CD14-positive monocyte (primary cell): ENCODE data around the gene HS3ST4. TPM values are rescaled to one million over a fixed set of nuclear protein-coding genes. Genes with fewer than 3 reads are reported as not detected.

Source experiments
- DNase-seq, 3 donors: peaks; one replicate each; pipeline ENCODE4 v3.0.0-alpha.2; 2011 to 2022
- H2AFZ ChIP-seq: 2 replicates; pipeline ENCODE4 v1.6.0; 2012; ENCODE audit warnings: mild to moderate bottlenecking, low read depth, low read length, inconsistent platforms; ENCODE audit not compliant: insufficient read depth, poor library complexity, severe bottlenecking
- H3K27ac ChIP-seq, 2 donors: 1 replicate in 1 of 2; 2 replicates in 1 of 2; pipeline ENCODE4 v1.5.1; 2012 to 2013; ENCODE audit warnings: low read length in 2 of 2, control low read depth in 1 of 2, inconsistent platforms in 1 of 2, low read depth in 1 of 2, mild to moderate bottlenecking in 1 of 2
- H3K27me3 ChIP-seq, 2 donors: one replicate each; pipeline versions ENCODE4 v1.6.0 to v1.6.1; 2011 to 2013; ENCODE audit warnings: low read length in 2 of 2; ENCODE audit not compliant: control insufficient read depth in 2 of 2, insufficient read depth in 2 of 2
- H3K36me3 ChIP-seq, 2 donors: replicated peaks in 1 of 2; 1 replicate in 1 of 2; 2 replicates in 1 of 2; pipeline versions ENCODE4 v1.5.1 to v1.6.1; 2012 to 2013; ENCODE audit warnings: low read length in 2 of 2, control low read depth in 1 of 2, inconsistent platforms in 1 of 2, mild to moderate bottlenecking in 1 of 2; ENCODE audit not compliant: insufficient read depth in 2 of 2, control insufficient read depth in 1 of 2
- H3K4me1 ChIP-seq, 2 donors: 1 replicate in 1 of 2; 2 replicates in 1 of 2; pipeline versions ENCODE4 v1.5.1 to v1.6.1; 2012 to 2013; ENCODE audit warnings: low read length in 2 of 2, control low read depth in 1 of 2, inconsistent platforms in 1 of 2, mild to moderate bottlenecking in 1 of 2, moderate library complexity in 1 of 2; ENCODE audit not compliant: insufficient read depth in 2 of 2, control insufficient read depth in 1 of 2
- H3K4me2 ChIP-seq: replicated peaks from 2 replicates; pipeline ENCODE3; 2012; ENCODE audit warnings: low read length, moderate library complexity, mild to moderate bottlenecking; ENCODE audit not compliant: poor library complexity, severe bottlenecking; ENCODE audit errors: extremely low read depth
- H3K4me3 ChIP-seq, 3 experiments: fragments of 200-600 bp in 1 of 3; sonication (generic) in 1 of 3; replicated peaks in 1 of 3; 1 replicate in 2 of 3; 2 replicates in 1 of 3; pipeline ENCODE4 v1.5.1; 2011 to 2013; ENCODE audit warnings: low read length in 3 of 3, mild to moderate bottlenecking in 3 of 3, control low read depth in 2 of 3, low read depth in 2 of 3, inconsistent platforms in 1 of 3, moderate library complexity in 1 of 3
- H3K79me2 ChIP-seq: 2 replicates; pipeline ENCODE4 v1.6.0; 2012; ENCODE audit warnings: mild to moderate bottlenecking, control low read depth, inconsistent platforms, low read length, moderate library complexity; ENCODE audit not compliant: insufficient read depth
- H3K9ac ChIP-seq: 2 replicates; pipeline ENCODE4 v1.6.0; 2017; ENCODE audit warnings: low read length, mild to moderate bottlenecking; ENCODE audit not compliant: insufficient read depth, poor library complexity, severe bottlenecking
- H3K9me3 ChIP-seq, 2 donors: replicated peaks in 1 of 2; 1 replicate in 1 of 2; 2 replicates in 1 of 2; pipeline versions ENCODE4 v1.5.1 to v1.6.1; 2012 to 2013; ENCODE audit warnings: low read length in 2 of 2, control low read depth in 1 of 2; ENCODE audit not compliant: control insufficient read depth in 1 of 2, insufficient read depth in 1 of 2
- H4K20me1 ChIP-seq: 2 replicates; pipeline ENCODE4 v1.6.0; 2012; ENCODE audit warnings: mild to moderate bottlenecking, low read length, control low read depth, moderate library complexity; ENCODE audit not compliant: insufficient read depth
- H3K27ac Mint-ChIP-seq, 7 donors: one replicate each; pipeline ENCODE4 v1.8.0; 2020; ENCODE audit warnings: mild to moderate bottlenecking in 7 of 7, mixed read lengths in 7 of 7, moderate library complexity in 6 of 7, inconsistent platforms in 2 of 7
- H3K27me3 Mint-ChIP-seq, 3 donors: one replicate each; pipeline ENCODE4 v1.8.0; 2021 to 2022; ENCODE audit warnings: low read depth in 3 of 3, mild to moderate bottlenecking in 3 of 3, mixed read lengths in 3 of 3, moderate library complexity in 3 of 3, inconsistent platforms in 1 of 3
- H3K36me3 Mint-ChIP-seq, 2 donors: one replicate each; pipeline ENCODE4 v1.8.0; 2020; ENCODE audit warnings: mixed read lengths in 2 of 2, inconsistent platforms in 1 of 2, mild to moderate bottlenecking in 1 of 2
- H3K4me1 Mint-ChIP-seq: one replicate; pipeline ENCODE4 v1.8.0; 2020; ENCODE audit warnings: mild to moderate bottlenecking, mixed read lengths
- H3K4me3 Mint-ChIP-seq, 2 donors: one replicate each; pipeline ENCODE4 v1.8.0; 2020; ENCODE audit warnings: mild to moderate bottlenecking in 2 of 2, mixed read lengths in 2 of 2, moderate library complexity in 1 of 2
- H3K9me3 Mint-ChIP-seq, 7 donors: one replicate each; pipeline ENCODE4 v1.8.0; 2020 to 2022; ENCODE audit warnings: mixed read lengths in 7 of 7, mild to moderate bottlenecking in 6 of 7, moderate library complexity in 6 of 7, inconsistent platforms in 2 of 7
- CTCF ChIP-seq: fragments of 200-600 bp; IDR thresholded peaks from one replicate; pipeline ENCODE4 v1.8.0; 2022; ENCODE audit warnings: antibody characterized with exemption, mild to moderate bottlenecking
- WGBS: methylation state at CpG from one replicate; pipeline ENCODE4 v1.1.5; 2013; ENCODE audit warnings: missing lambda C conversion rate; ENCODE audit not compliant: insufficient coverage; 5-methylcytosine and 5-hydroxymethylcytosine counted together
- intact Hi-C, 2 donors: fragments of 100-400 bp; cut with micrococcal nuclease; formaldehyde crosslinking; loops; one replicate each; pipeline versions ENCODE4 v1.15.0 to v1.15.1; 2023
- polyA plus RNA-seq, 3 donors: library from polyadenylated mRNA; depleted of rRNA in 1 of 3; unstranded in 2 of 3; stranded (reverse) in 1 of 3; fragments of 300-500 nt in 2 of 3; fragments of >200 nt in 1 of 3; fragmentation: Illumina TruSeq in 2 of 3; gene quantifications; 1 replicate in 2 of 3; 2 replicates in 1 of 3; pipeline ENCODE4 v1.2.3, GENCODE V29; 2012 to 2021

The HS3ST4 gene
- polyA plus RNA-seq, 3 donors: not detected

- Histone ChIP-seq H4K20me1 (no peaks in the 10 kb centered on the region), H3K79me2 (no peaks in the 10 kb centered on the region), H3K27ac (no peak overlapping the region), H3K4me1 (no peaks in the 10 kb centered on the region), H3K4me3 (no peak overlapping the region), H3K4me2 (no peak overlapping the region), H2AFZ (no peak overlapping the region), H3K9ac (no peak overlapping the region), H3K9me3 (no peaks in the 10 kb centered on the region), H3K27me3 (no peaks in the 10 kb centered on the region), H3K36me3 (no peaks in the 10 kb centered on the region)
- 89% methylated on average over 9 of the region's 9 CpGs for WGBS
- Mint-ChIP-seq H3K27me3 (no peaks in the 10 kb centered on the region), H3K36me3 (no peaks in the 10 kb centered on the region), H3K27ac (no peak overlapping the region), H3K4me3 (no peak overlapping the region), H3K4me1 (no peaks in the 10 kb centered on the region), H3K9me3 (peaks cover 0 to 3% (median 0%) of the 10 kb centered on the region in 7 donors)
- intact Hi-C loops: no loop called here
- no peak for DNase-seq
- no peak for TF ChIP-seq CTCF
These were observed 438.2 kb downstream of the HS3ST4 start for GRCh38 chr16:26129997-26130396.

- H4K20me1 ChIP-seq: no peaks in the 10 kb centered on the region
- Mint-ChIP-seq H3K4me1 (no peaks in the 10 kb centered on the region), H3K27ac (no peak overlapping the region), H3K4me3 (no peak overlapping the region), H3K27me3 (no peaks in the 10 kb centered on the region), H3K36me3 (no peaks in the 10 kb centered on the region), H3K9me3 (peaks cover 0 to 2% (median 0%) of the 10 kb centered on the region in 7 donors)
- intact Hi-C loops: no loop called here
- no peak for DNase-seq
- no peaks in the 10 kb centered on the region for H3K4me1 ChIP-seq
- no peaks in the 10 kb centered on the region for H3K27me3 ChIP-seq
- no peaks in the 10 kb centered on the region for H3K36me3 ChIP-seq
- no CpG with 5 or more reads among the region's 5 CpGs for WGBS
- no peak overlapping the region for H3K4me2 ChIP-seq
- no peak overlapping the region for H3K9ac ChIP-seq
- no peak overlapping the region for H3K27ac ChIP-seq
- H3K79me2 ChIP-seq: no peaks in the 10 kb centered on the region
- H2AFZ ChIP-seq: no peak overlapping the region
- H3K9me3 ChIP-seq: no peaks in the 10 kb centered on the region
- TF ChIP-seq CTCF: no peak
- H3K4me3 ChIP-seq: no peak overlapping the region
These were observed 441.8 kb downstream of the HS3ST4 start for GRCh38 chr16:26133416-26134093.
